ENCODE data around the gene TBC1D10A. TPM values are rescaled to one million over a fixed set of nuclear protein-coding genes. Genes with fewer than 3 reads are reported as not detected.
"Not testable (repeated sequence)": the region's sequence is repeated elsewhere in the genome, so short reads cannot be mapped to it uniquely, and the experiment has no call there.

Gene TBC1D10A
- total RNA-seq, 1 donor: 29.8 TPM

GRCh38 chr22:30348404-30348803 lies 21.7 kb upstream of the TBC1D10A start:
- DNase-seq (ENCODE audit: low read depth): no peak
- no peak overlapping the region for H3K4me3 ChIP-seq (ENCODE audit: low read depth, low read length)
- TF ChIP-seq CTCF (IDR thresholded peaks at IDR 0.05; ENCODE audit: insufficient read depth, low read depth, low read length): no peak

- H3K4me3 ChIP-seq (ENCODE audit: low read depth, low read length): no peak overlapping the region
Measured at GRCh38 chr22:30347255-30347892, 20.6 kb upstream of the TBC1D10A start.

GRCh38 chr22:30344447-30345200 lies 17.9 kb upstream of the TBC1D10A start:
- H3K4me3 ChIP-seq (ENCODE audit: low read depth, low read length): no peak overlapping the region
- DNase-seq (ENCODE audit: low read depth): no peak
- no peak for TF ChIP-seq CTCF (IDR thresholded peaks at IDR 0.05; ENCODE audit: insufficient read depth, low read depth, low read length)

More at GRCh38 chr22:30347255-30347892, 20.6 kb upstream of the TBC1D10A start:
- no peak for TF ChIP-seq CTCF (IDR thresholded peaks at IDR 0.05; ENCODE audit: insufficient read depth, low read depth, low read length)
- DNase-seq (ENCODE audit: low read depth): no peak

GRCh38 chr22:30340911-30341685 lies 14.4 kb upstream of the TBC1D10A start:
- no peak for TF ChIP-seq CTCF (IDR thresholded peaks at IDR 0.05; ENCODE audit: insufficient read depth, low read depth, low read length)
- H3K4me3 ChIP-seq (ENCODE audit: low read depth, low read length): no peak overlapping the region
- no peak for DNase-seq (ENCODE audit: low read depth)

- no peak for DNase-seq (ENCODE audit: low read depth)
- no peak overlapping the region for H3K4me3 ChIP-seq (ENCODE audit: low read depth, low read length)
- TF ChIP-seq CTCF (IDR thresholded peaks at IDR 0.05; ENCODE audit: insufficient read depth, low read depth, low read length): no peak
Measured at GRCh38 chr22:30338802-30339201, 12.1 kb upstream of the TBC1D10A start.

GRCh38 chr22:30338341-30338740 lies 11.6 kb upstream of the TBC1D10A start:
- DNase-seq (ENCODE audit: low read depth): not testable (repeated sequence)

GRCh38 chr22:30337461-30337778 lies 10.7 kb upstream of the TBC1D10A start:
- H3K4me3 ChIP-seq (ENCODE audit: low read depth, low read length): no peak overlapping the region
- no peak for DNase-seq (ENCODE audit: low read depth)
- no peak for TF ChIP-seq CTCF (IDR thresholded peaks at IDR 0.05; ENCODE audit: insufficient read depth, low read depth, low read length)

More at GRCh38 chr22:30338341-30338740, 11.6 kb upstream of the TBC1D10A start:
- not testable (repeated sequence) for H3K4me3 ChIP-seq (ENCODE audit: low read depth, low read length)

Data from fibroblast of villous mesenchyme (primary cell).